ENCODE measurements around the gene INSR.

DNA sequence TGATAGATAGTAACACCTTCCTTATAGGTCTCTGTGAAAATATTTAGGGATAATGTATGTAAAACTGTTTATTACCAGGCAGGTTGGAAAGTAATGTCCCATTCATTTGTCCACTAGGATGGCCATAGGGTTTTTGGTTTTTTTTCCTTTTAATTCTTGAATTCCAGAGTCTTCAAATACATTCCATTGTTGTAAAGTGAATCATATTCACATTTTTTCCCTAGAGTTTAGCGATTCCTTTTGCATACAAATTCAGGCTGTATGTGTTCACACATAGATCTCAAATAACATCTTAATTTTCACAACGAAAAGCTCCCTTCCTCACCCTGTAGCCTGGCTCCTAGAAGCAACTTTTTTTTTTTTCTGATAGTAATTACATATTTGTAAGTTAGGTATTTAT is 226.5 kb downstream of the INSR start:
- TF ChIP-seq, protein P1, sequence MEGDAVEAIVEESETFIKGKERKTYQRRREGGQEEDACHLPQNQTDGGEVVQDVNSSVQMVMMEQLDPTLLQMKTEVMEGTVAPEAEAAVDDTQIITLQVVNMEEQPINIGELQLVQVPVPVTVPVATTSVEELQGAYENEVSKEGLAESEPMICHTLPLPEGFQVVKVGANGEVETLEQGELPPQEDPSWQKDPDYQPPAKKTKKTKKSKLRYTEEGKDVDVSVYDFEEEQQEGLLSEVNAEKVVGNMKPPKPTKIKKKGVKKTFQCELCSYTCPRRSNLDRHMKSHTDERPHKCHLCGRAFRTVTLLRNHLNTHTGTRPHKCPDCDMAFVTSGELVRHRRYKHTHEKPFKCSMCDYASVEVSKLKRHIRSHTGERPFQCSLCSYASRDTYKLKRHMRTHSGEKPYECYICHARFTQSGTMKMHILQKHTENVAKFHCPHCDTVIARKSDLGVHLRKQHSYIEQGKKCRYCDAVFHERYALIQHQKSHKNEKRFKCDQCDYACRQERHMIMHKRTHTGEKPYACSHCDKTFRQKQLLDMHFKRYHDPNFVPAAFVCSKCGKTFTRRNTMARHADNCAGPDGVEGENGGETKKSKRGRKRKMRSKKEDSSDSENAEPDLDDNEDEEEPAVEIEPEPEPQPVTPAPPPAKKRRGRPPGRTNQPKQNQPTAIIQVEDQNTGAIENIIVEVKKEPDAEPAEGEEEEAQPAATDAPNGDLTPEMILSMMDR (tag by site-specific recombination; IDR thresholded peaks at IDR 0.05): no peak
- TF ChIP-seq ZNF513 (tag by site-specific recombination; IDR thresholded peaks at IDR 0.05) (no peak), ZNF2 (tag by site-specific recombination; IDR thresholded peaks at IDR 0.05) (no peak), MEIS1 (CRISPR knock-in tag; IDR thresholded peaks at IDR 0.05; ENCODE audit: borderline replicate concordance) (no peak), SCRT2 (tag by site-specific recombination; IDR thresholded peaks at IDR 0.05) (no peak), ZNF324 (tag by site-specific recombination; IDR thresholded peaks at IDR 0.05) (no peak), ZNF274 (IDR thresholded peaks at IDR 0.05; ENCODE audit: low read length) (no peak), ZNF274 (tag by site-specific recombination; IDR thresholded peaks at IDR 0.05; ENCODE audit: borderline replicate concordance) (no peak)
